KMS-11 (cell line): ENCODE data around the gene STMP1.
"Not testable (repeated sequence)": the region's sequence is repeated elsewhere in the genome, so short reads cannot be mapped to it uniquely, and the experiment has no call there.

Experiments
- H2AFZ ChIP-seq: fragments of 200-600 bp; sonication (generic); 2 replicates; pipeline ENCODE4 v1.6.1; 2016; ENCODE audit warnings: antibody characterized with exemption, mixed run types, low read depth
- H3K27ac ChIP-seq: fragments of 200-600 bp; sonication (generic); 2 replicates; pipeline ENCODE4 v1.6.1; 2016; ENCODE audit warnings: mild to moderate bottlenecking, mixed run types
- H3K27me3 ChIP-seq: fragments of 200-600 bp; sonication (generic); 2 replicates; pipeline ENCODE4 v1.6.1; 2017; ENCODE audit warnings: mild to moderate bottlenecking, low read depth, mixed run types, moderate library complexity; ENCODE audit not compliant: insufficient read depth
- H3K36me3 ChIP-seq: fragments of 200-600 bp; sonication (generic); 2 replicates; pipeline ENCODE4 v1.6.1; 2017; ENCODE audit warnings: mild to moderate bottlenecking, mixed run types; ENCODE audit not compliant: insufficient read depth
- H3K4me1 ChIP-seq: fragments of 200-600 bp; sonication (generic); 2 replicates; pipeline ENCODE4 v1.6.1; 2016; ENCODE audit warnings: mild to moderate bottlenecking, low read depth, mixed run types; ENCODE audit not compliant: poor library complexity, severe bottlenecking
- H3K4me2 ChIP-seq: fragments of 200-600 bp; sonication (generic); 2 replicates; pipeline ENCODE4 v1.7.0; 2016; ENCODE audit warnings: mild to moderate bottlenecking, mixed run types
- H3K4me3 ChIP-seq: fragments of 200-600 bp; sonication (generic); IDR thresholded peaks from 2 replicates; pipeline ENCODE4 v1.6.1; 2017; ENCODE audit warnings: low read depth, low read length, mixed read lengths; ENCODE audit not compliant: insufficient read depth
- H3K79me2 ChIP-seq: fragments of 200-600 bp; sonication (generic); 2 replicates; pipeline ENCODE4 v1.6.1; 2016; ENCODE audit warnings: low read depth, mixed run types; ENCODE audit not compliant: insufficient read depth
- H3K9ac ChIP-seq: fragments of 200-600 bp; sonication (generic); 2 replicates; pipeline ENCODE4 v1.6.1; 2016; ENCODE audit warnings: mild to moderate bottlenecking, mixed run types
- H4K20me1 ChIP-seq: fragments of 200-600 bp; sonication (generic); 2 replicates; pipeline ENCODE4 v1.6.1; 2016; ENCODE audit warnings: mild to moderate bottlenecking, mixed run types; ENCODE audit not compliant: insufficient read depth
- TF ChIP-seq, protein P1 (sequence below): fragments of 200-600 bp; sonication (generic); conservative IDR thresholded peaks from 2 replicates; pipeline ENCODE4 v1.6.1; 2017; ENCODE audit warnings: low read depth, mild to moderate bottlenecking, antibody characterized with exemption, low read length, moderate library complexity, mixed read lengths

STMP1 gene

GRCh38 chr7:135692055-135692454, 29.7 kb downstream of the STMP1 start:
- H4K20me1 ChIP-seq, result no peaks in the 10 kb centered on the region
- no peak overlapping the region for H3K4me2 ChIP-seq
- no peaks in the 10 kb centered on the region for H3K27me3 ChIP-seq
- no peak overlapping the region for H3K4me3 ChIP-seq
- H3K36me3 ChIP-seq, result no peaks in the 10 kb centered on the region
- no peaks in the 10 kb centered on the region for H3K79me2 ChIP-seq
- H3K9ac ChIP-seq, result no peak overlapping the region
- no peak overlapping the region for H3K27ac ChIP-seq
- TF ChIP-seq, protein P1, sequence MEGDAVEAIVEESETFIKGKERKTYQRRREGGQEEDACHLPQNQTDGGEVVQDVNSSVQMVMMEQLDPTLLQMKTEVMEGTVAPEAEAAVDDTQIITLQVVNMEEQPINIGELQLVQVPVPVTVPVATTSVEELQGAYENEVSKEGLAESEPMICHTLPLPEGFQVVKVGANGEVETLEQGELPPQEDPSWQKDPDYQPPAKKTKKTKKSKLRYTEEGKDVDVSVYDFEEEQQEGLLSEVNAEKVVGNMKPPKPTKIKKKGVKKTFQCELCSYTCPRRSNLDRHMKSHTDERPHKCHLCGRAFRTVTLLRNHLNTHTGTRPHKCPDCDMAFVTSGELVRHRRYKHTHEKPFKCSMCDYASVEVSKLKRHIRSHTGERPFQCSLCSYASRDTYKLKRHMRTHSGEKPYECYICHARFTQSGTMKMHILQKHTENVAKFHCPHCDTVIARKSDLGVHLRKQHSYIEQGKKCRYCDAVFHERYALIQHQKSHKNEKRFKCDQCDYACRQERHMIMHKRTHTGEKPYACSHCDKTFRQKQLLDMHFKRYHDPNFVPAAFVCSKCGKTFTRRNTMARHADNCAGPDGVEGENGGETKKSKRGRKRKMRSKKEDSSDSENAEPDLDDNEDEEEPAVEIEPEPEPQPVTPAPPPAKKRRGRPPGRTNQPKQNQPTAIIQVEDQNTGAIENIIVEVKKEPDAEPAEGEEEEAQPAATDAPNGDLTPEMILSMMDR, result no peak
- H3K4me1 ChIP-seq, result no peaks in the 10 kb centered on the region
- H2AFZ ChIP-seq, result no peak overlapping the region

- not testable (repeated sequence) for H2AFZ ChIP-seq, H3K27me3 ChIP-seq
These were observed 30.3 kb downstream of the STMP1 start for GRCh38 chr7:135692606-135693005.

GRCh38 chr7:135693558-135693957, 31.2 kb downstream of the STMP1 start:
- no peaks in the 10 kb centered on the region for H3K36me3 ChIP-seq
- no peaks in the 10 kb centered on the region for H4K20me1 ChIP-seq
- H2AFZ ChIP-seq, result no peak overlapping the region
- no peaks in the 10 kb centered on the region for H3K27me3 ChIP-seq
- H3K9ac ChIP-seq, result no peak overlapping the region
- H3K27ac ChIP-seq, result no peak overlapping the region
- H3K4me1 ChIP-seq, result no peaks in the 10 kb centered on the region
- no peaks in the 10 kb centered on the region for H3K79me2 ChIP-seq
- H3K4me2 ChIP-seq, result no peak overlapping the region
- TF ChIP-seq, protein P1, result no peak
- no peak overlapping the region for H3K4me3 ChIP-seq

More at GRCh38 chr7:135692606-135693005, 30.3 kb downstream of the STMP1 start:
- H3K27ac ChIP-seq, H3K4me2 ChIP-seq, H3K79me2 ChIP-seq, H3K4me1 ChIP-seq, H3K4me3 ChIP-seq, H3K36me3 ChIP-seq, H4K20me1 ChIP-seq, H3K9ac ChIP-seq: not testable (repeated sequence)

DNA sequence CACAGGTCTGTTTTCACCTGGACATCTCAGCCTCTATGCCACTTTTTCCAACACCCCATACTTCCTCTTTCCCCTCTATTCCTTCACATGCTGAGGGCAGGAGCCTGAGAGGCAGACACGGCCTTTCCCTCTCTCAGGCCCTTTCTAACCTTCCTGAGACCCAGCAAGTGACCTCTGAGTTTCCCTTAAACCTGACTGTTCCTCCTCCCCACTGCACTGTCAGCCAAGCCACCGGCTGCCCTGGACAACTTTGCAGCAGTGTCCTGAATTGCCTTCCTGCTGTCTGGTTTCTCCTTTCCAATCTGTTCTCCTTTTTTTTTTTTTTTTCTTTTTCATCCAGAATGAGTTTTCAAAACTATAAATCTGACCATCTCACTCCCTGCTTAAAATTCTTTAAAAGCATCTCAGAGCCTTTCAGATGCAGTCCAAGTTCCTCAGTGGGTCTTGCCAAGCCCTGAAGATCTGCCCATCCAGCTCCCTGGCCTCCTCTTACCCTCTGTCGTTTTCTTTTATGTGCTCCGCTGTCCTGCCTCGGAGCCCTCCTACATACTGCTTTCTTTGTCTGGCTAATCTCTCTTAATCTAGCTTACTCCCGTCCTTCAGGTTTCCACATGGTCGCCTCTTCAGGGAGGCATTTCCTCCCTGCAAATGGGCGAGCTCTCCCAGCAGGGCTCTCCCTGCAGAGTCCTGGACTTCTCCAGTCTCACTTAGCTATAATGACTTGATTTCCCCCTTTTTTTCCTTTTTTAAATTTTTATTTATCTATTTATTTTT, 35.1 kb downstream of the STMP1 start:
- no peaks in the 10 kb centered on the region for H4K20me1 ChIP-seq
- no peak overlapping the region for H3K9ac ChIP-seq
- H3K36me3 ChIP-seq, result no peaks in the 10 kb centered on the region
- H3K4me3 ChIP-seq, result no peak overlapping the region
- H3K27me3 ChIP-seq, result no peaks in the 10 kb centered on the region
- no peak overlapping the region for H2AFZ ChIP-seq
- no peak overlapping the region for H3K27ac ChIP-seq
- no peak overlapping the region for H3K4me2 ChIP-seq
- TF ChIP-seq, protein P1, result no peak
- H3K79me2 ChIP-seq, result no peaks in the 10 kb centered on the region
- H3K4me1 ChIP-seq, result no peaks in the 10 kb centered on the region

GRCh38 chr7:135704074-135704473, 41.8 kb downstream of the STMP1 start:
- Histone ChIP-seq H3K4me2 (no peak overlapping the region), H3K79me2 (no peaks in the 10 kb centered on the region), H3K4me1 (no peaks in the 10 kb centered on the region), H4K20me1 (no peaks in the 10 kb centered on the region), H3K27me3 (no peaks in the 10 kb centered on the region), H3K4me3 (no peak overlapping the region), H3K9ac (no peak overlapping the region), H3K27ac (no peak overlapping the region), H3K36me3 (no peaks in the 10 kb centered on the region), H2AFZ (no peak overlapping the region)
- TF ChIP-seq, protein P1, result no peak; the same call in 1 of the 2 replicates
